ENCODE measurements around the gene TADA2B.

The TADA2B gene

GRCh38 chr4:7040765-7041164 lies 2.4 kb upstream of the TADA2B start:
- DNase-seq (ENCODE audit: extremely low read depth in 1 of 2, low read depth in 1 of 2) = no peak

- DNase-seq (ENCODE audit: extremely low read depth in 1 of 2, low read depth in 1 of 2) = no peak
Measured at GRCh38 chr4:7041246-7041645, 1.9 kb upstream of the TADA2B start.

GRCh38 chr4:7041801-7042502 lies 1.2 kb upstream of the TADA2B start:
- DNase-seq (ENCODE audit: extremely low read depth in 1 of 2, low read depth in 1 of 2) = no peak

- DNase-seq (ENCODE audit: extremely low read depth in 1 of 2, low read depth in 1 of 2) = peak; percentile 88 to 96
Measured at GRCh38 chr4:7042503-7043283, 479 bp upstream of the TADA2B start.

GRCh38 chr4:7044137-7044930 lies 1.2 kb downstream of the TADA2B start:
- no peak for DNase-seq (ENCODE audit: extremely low read depth in 1 of 2, low read depth in 1 of 2)

- DNase-seq (ENCODE audit: extremely low read depth in 1 of 2, low read depth in 1 of 2) = no peak
Measured at GRCh38 chr4:7045553-7045952, 2.4 kb downstream of the TADA2B start.

GRCh38 chr4:7045961-7046921 lies 3.1 kb downstream of the TADA2B start:
- DNase-seq (ENCODE audit: extremely low read depth in 1 of 2, low read depth in 1 of 2) = no peak

- no peak for DNase-seq (ENCODE audit: extremely low read depth in 1 of 2, low read depth in 1 of 2)
Measured at GRCh38 chr4:7046971-7047370, 3.8 kb downstream of the TADA2B start.

- no peak for DNase-seq (ENCODE audit: extremely low read depth in 1 of 2, low read depth in 1 of 2)
Measured at GRCh38 chr4:7048642-7049041, 5.5 kb downstream of the TADA2B start.

GRCh38 chr4:7049295-7049694 lies 6.1 kb downstream of the TADA2B start:
- no peak for DNase-seq (ENCODE audit: extremely low read depth in 1 of 2, low read depth in 1 of 2)

GRCh38 chr4:7049739-7050138 lies 6.6 kb downstream of the TADA2B start:
- no peak for DNase-seq (ENCODE audit: extremely low read depth in 1 of 2, low read depth in 1 of 2)

GRCh38 chr4:7050481-7051143 lies 7.4 kb downstream of the TADA2B start:
- DNase-seq (ENCODE audit: extremely low read depth in 1 of 2, low read depth in 1 of 2) = no peak

- DNase-seq (ENCODE audit: extremely low read depth in 1 of 2, low read depth in 1 of 2) = no peak
Measured at GRCh38 chr4:7051144-7051495, 7.9 kb downstream of the TADA2B start.

- DNase-seq (ENCODE audit: extremely low read depth in 1 of 2, low read depth in 1 of 2) = no peak
Measured at GRCh38 chr4:7051905-7052304, 8.7 kb downstream of the TADA2B start.

GRCh38 chr4:7052313-7052712 lies 9.1 kb downstream of the TADA2B start:
- DNase-seq (ENCODE audit: extremely low read depth in 1 of 2, low read depth in 1 of 2) = no peak

GRCh38 chr4:7052923-7053715 lies 9.9 kb downstream of the TADA2B start:
- no peak for DNase-seq (ENCODE audit: extremely low read depth in 1 of 2, low read depth in 1 of 2)

- DNase-seq (ENCODE audit: extremely low read depth in 1 of 2, low read depth in 1 of 2) = no peak
Measured at GRCh38 chr4:7054106-7054880, 11.1 kb downstream of the TADA2B start.
